GM12892 (cell line): ENCODE measurements around the gene MINK1.

ENCODE experiments used
- POLR2A ChIP-seq: IDR thresholded peaks from 2 replicates; pipeline ENCODE4 v1.6.1; 2011; ENCODE audit warnings: low read depth, low read length, control low read depth
- POLR2AphosphoS5 ChIP-seq: IDR thresholded peaks from 2 replicates; pipeline ENCODE4 v1.6.1; 2011; ENCODE audit warnings: low read depth, low read length, control low read depth

DNA sequence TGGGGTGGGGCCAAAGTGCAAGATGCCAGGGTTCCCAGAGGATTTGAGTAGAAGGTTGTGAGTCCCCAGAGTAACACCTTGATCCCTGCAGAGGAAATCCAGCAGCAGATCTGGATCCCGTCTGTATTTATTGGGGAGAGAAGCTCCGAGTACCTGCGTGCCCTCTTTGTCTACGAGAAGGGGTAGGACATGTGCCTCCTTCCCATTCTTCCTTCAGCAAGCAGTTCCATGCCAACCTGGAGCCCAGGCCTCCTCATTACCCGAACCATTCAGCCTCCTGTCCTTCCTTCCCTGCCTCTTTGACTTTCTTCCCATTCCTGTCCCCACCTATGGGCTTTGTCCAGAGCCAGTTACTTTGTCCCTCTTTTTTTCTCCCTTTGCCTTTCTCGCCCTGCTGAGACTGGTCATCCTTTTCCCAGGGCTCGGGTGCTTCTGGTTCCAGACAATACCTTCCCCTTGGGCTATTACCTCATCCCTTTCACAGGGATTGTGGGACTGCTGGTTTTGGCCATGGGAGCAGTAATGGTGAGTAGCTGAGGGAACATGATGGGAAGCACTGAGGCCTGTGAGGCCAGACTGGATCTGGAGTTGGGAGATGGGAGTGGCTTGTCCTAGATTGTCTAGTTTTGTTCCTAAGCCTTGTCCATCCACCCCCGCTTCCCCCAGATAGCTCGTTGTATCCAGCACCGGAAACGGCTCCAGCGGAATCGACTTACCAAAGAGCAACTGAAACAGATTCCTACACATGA, 109.8 kb downstream of the MINK1 start:
- TF ChIP-seq POLR2A: peak; percentile 27; the same call in 1 of the 2 replicates
- TF ChIP-seq POLR2AphosphoS5: peak; percentile 85
